Measurements from ENCODE around the gene SLC26A6.

DNA sequence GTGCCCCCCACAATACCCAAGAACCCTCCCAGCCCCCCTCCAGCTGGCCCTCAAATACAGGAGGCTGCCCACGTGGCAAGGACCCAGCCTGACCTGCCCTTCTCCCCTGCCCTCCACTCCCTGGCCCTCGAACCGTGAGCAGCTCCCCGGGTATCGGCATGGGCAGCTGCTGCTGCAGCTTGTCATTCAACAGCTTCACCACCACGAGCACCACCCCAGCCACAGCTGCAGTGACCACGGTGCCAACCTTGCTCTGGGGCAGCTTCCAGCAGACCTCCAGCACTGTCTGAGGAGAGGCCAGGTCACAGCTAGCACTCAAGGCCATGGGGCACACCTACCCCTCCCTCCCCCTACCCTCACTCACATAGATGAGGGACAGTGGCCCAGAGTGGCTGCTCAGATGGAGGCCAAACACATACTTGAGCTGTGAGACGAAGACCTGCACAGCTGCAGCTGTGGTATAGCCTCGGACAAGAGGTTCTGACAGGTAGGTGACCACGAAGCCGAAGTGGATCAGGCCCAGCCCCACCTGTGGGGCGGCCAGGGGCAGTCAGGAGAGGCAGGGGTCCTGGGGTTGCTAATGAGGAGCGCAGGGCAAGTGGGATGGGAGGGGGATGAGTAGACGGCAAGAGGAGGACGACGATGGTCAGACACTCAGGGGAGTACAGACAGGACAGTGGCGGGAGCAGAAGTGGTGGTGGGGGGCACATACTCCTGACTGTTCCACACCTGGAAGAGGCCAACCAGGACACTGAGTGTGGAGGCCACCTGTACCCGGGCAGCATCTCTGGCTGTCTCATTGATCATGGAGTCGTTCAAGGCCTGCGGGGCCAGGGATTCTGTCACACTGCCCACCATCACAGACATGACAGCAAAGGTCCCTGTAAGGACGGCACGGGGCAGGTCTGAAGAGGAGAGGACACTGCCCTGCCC, 3.5 kb downstream of the SLC26A6 start:
- TF ChIP-seq CBFB (IDR thresholded peaks at IDR 0.05; ENCODE audit: low read depth) (no peak), RCOR1 (conservative IDR thresholded peaks at IDR 0.05; ENCODE audit: low read depth, low read length) (no peak), EP300 (IDR thresholded peaks at IDR 0.05; ENCODE audit: borderline replicate concordance in 1 of 2, control insufficient read depth in 1 of 2, low read depth in 2 of 2, low read length in 2 of 2) (no peak), SMARCA5 (IDR thresholded peaks at IDR 0.05) (no peak), BHLHE40 (IDR thresholded peaks at IDR 0.05; ENCODE audit: borderline replicate concordance in 1 of 2, low read depth in 2 of 2, low read length in 1 of 2) (no peak), STAT1 (conservative IDR thresholded peaks at IDR 0.05) (no peak), SMAD5 (IDR thresholded peaks at IDR 0.05; ENCODE audit: low read depth) (no peak), TCF3 (IDR thresholded peaks at IDR 0.05; ENCODE audit: borderline replicate concordance, insufficient read depth, low read depth, low read length) (no peak), FOS (IDR thresholded peaks at IDR 0.05; ENCODE audit: borderline replicate concordance, extremely low read depth, insufficient read length) (no peak), POLR2A (IDR thresholded peaks at IDR 0.05; ENCODE audit: low read depth, low read length) (no peak), SUPT20H (IDR thresholded peaks at IDR 0.05; ENCODE audit: borderline replicate concordance, control insufficient read depth, low read depth, low read length) (no peak)
- TF ChIP-seq, protein P1, sequence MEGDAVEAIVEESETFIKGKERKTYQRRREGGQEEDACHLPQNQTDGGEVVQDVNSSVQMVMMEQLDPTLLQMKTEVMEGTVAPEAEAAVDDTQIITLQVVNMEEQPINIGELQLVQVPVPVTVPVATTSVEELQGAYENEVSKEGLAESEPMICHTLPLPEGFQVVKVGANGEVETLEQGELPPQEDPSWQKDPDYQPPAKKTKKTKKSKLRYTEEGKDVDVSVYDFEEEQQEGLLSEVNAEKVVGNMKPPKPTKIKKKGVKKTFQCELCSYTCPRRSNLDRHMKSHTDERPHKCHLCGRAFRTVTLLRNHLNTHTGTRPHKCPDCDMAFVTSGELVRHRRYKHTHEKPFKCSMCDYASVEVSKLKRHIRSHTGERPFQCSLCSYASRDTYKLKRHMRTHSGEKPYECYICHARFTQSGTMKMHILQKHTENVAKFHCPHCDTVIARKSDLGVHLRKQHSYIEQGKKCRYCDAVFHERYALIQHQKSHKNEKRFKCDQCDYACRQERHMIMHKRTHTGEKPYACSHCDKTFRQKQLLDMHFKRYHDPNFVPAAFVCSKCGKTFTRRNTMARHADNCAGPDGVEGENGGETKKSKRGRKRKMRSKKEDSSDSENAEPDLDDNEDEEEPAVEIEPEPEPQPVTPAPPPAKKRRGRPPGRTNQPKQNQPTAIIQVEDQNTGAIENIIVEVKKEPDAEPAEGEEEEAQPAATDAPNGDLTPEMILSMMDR (IDR thresholded peaks at IDR 0.05 in 2 of 3, conservative IDR thresholded peaks at IDR 0.05 in 1 of 3; ENCODE audit: control insufficient read depth in 2 of 3, extremely low read depth in 1 of 3, insufficient read depth in 1 of 3, low read depth in 3 of 3, low read length in 3 of 3): no peak
